Stimulated activated CD4-positive, alpha-beta T cell treated with anti-CD3 and anti-CD28 coated beads, Interleukin-15, amount 100 ng/mL, for 24 hours (primary cell): ENCODE results near the gene MCU.
"Not testable (repeated sequence)": the region's sequence is repeated elsewhere in the genome, so short reads cannot be mapped to it uniquely, and the experiment has no call there.

Source experiments
- DNase-seq: peaks from one replicate; pipeline ENCODE4 v3.0.0-alpha.2; 2020

MCU gene

GRCh38 chr10:72765051-72765745 is 73.3 kb downstream of the MCU start:
- no peak for DNase-seq

GRCh38 chr10:72771195-72771594 is 79.3 kb downstream of the MCU start:
- not testable (repeated sequence) for DNase-seq

GRCh38 chr10:72772031-72772430 is 80.1 kb downstream of the MCU start:
- DNase-seq = no peak

- DNase-seq = no peak
Observed at GRCh38 chr10:72779874-72780273, 87.9 kb downstream of the MCU start.

DNA sequence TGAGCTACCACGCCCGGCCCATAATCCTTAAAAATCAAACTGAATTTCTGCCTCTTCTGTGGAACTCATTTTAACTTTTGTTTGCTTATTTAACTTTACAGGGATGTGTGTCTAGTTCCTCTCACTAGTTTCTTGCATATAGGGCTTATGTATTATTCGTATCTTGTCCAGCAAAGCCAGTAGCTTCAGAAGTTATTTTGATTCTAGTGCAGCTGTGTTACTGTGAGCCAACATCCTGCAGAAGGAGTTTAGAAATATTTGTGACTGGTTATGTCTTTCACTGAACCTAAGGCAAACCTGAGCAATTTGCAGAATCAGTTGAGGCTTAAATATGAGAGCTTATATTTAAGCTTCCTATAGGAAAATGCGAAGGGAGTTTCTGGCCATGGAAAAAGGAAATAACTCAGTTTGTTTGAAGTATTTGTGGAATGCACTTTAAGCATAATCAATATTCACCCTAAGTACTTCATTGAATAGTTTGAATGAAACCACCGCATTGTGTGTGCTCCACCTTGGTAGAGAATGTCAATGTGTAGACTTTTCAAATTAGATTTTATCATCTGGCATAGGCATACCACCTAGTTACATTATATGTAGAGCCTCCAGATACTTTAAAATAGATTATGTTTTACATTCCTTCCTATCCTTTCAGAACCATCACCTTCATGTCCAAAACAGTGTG is 90.8 kb downstream of the MCU start:
- DNase-seq = no peak

- no peak for DNase-seq
Observed at GRCh38 chr10:72783410-72783833, 91.5 kb downstream of the MCU start.

GRCh38 chr10:72784551-72785351 is 92.8 kb downstream of the MCU start:
- DNase-seq = no peak

DNA sequence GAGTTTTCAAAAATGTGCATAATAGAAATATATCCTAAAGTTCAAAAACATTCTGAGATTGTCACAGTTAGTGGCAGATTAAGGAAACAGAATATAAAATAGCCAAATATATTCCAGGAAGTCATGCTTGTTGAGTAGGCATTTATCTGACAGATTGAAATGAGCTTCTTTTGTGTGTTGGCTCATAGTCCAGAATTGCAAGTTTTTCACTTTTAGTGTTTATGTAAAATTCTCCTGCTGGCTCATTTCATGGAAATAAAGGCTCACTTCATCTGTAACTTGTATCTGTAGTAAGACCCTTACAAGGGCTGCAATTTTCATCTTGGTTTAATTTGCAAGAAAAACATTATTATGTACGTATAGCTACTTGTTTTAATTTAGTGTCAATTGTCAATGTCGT is 93.5 kb downstream of the MCU start:
- no peak for DNase-seq

GRCh38 chr10:72790216-72790990 is 98.5 kb downstream of the MCU start:
- DNase-seq = no peak

- DNase-seq = no peak
Observed at GRCh38 chr10:72792288-72792687, 100.3 kb downstream of the MCU start.

GRCh38 chr10:72793752-72794151 is 101.8 kb downstream of the MCU start:
- no peak for DNase-seq

DNA sequence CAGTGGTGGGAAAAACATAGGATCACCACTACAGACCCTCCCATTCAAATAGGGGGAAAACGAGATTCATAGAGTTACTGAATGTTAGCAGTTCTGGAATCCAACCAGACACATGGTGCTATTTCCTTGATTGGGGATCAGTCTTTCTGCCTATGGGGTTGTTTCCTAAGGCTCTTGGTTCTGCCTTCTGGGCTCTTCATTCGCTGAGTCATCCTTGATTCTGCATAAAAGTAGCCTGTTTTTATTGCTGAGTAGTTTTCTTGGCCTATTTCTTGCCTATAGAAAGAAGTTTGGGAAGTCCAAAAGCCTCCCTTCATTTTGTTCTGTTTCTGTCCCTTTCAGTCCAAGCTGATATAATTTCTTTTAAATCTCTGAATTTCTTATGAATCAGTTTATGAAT is 102.3 kb downstream of the MCU start:
- DNase-seq = no peak

- peak; percentile 5 for DNase-seq
Observed at GRCh38 chr10:72796042-72796441, 104.1 kb downstream of the MCU start.

GRCh38 chr10:72796538-72796937 is 104.6 kb downstream of the MCU start:
- no peak for DNase-seq

GRCh38 chr10:72800000-72800740 is 108.2 kb downstream of the MCU start:
- no peak for DNase-seq

DNA sequence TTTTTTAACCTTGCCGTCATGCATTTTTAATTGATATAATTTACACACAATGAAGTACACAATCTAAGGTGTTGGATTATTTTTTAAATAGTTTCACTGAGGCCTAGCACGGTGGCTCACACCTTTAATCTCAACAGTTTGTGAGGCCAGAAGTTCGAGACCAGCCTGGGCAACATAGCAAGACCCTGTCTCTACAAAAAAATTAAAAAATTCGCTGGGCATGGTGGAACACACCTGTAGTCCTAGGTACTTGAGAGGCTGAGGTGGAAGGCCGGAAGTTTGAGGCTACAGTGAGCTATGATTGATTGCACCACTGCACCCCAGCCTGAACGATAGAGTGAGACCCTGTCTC is 108.8 kb downstream of the MCU start:
- DNase-seq = no peak

GRCh38 chr10:72801263-72801868 is 109.4 kb downstream of the MCU start:
- no peak for DNase-seq

DNA sequence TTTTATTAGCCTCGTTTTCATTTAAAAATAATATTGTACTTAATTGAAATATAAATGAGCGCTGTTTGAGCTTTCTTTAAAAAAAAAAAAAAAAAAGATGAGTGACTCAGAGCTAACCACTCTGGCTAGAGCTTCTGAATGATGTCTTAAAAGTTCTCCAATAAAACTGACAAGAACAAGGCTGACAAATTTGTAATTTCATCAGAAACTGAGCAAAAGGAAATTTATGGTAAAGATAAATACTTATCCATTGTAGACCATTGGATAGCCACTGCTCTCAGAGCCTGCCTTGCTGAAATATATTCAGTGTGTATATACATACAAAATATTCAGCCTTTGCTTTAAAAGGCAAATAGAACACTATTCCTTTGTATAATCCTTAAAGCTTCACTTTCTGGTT is 110.4 kb downstream of the MCU start:
- no peak for DNase-seq

GRCh38 chr10:72802763-72803505 is 111.0 kb downstream of the MCU start:
- DNase-seq = no peak

- no peak for DNase-seq
Observed at GRCh38 chr10:72808001-72808400, 116.1 kb downstream of the MCU start.

GRCh38 chr10:72809006-72809405 is 117.1 kb downstream of the MCU start:
- no peak for DNase-seq
